ENCODE measurements around the gene TIMM10.

Gene TIMM10

DNA sequence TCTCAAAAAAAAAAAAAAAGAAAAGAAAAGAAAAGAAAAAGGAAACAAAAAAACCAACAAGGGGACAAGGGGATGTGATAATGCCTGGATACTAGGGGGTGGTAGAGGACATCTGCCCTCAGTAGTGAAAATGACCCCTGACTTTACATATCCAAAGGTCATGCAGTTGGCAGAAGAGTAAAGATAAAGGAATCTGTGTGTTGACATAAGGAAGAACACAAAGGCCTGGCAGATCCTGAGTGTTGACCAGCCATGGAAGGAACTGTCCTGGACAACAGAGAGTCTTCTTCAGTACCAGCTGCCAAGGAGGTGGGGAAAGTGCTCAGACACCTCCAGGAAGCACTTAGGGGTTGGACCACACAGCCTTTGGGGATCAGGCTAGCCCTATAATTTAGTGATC lies 27.7 kb downstream of the TIMM10 start:
- DNase-seq (ENCODE audit: low spot score): no peak

- no peak for DNase-seq (ENCODE audit: low spot score)
These were observed 28.2 kb downstream of the TIMM10 start for GRCh38 chr11:57502376-57502775.

GRCh38 chr11:57501953-57502352 lies 28.6 kb downstream of the TIMM10 start:
- no peak for DNase-seq (ENCODE audit: low spot score)

- no peak for DNase-seq (ENCODE audit: low spot score)
These were observed 29.6 kb downstream of the TIMM10 start for GRCh38 chr11:57500926-57501325.

GRCh38 chr11:57500515-57500914 lies 30.0 kb downstream of the TIMM10 start:
- no peak for DNase-seq (ENCODE audit: low spot score)

DNA sequence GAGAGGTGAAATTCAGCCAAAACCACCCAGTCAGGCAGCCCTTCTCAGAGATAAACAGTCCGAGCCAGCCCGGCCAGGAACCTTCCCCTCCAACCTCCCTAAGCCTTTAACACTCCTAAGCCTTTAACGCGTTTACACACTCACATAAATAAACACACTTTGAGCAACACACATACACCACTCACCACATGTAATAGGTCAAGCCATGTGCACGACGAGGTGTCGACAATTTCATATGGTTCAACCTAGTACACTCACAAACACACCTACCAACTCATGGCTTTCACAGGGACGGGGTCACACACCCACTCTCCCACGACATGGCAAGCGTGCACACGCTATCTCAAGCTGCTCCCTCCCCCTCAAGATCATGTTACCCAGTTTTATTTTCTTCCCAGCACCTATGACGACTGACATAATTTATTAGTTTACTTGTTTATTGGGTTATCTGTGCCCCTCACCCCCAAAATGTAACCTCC lies 30.5 kb downstream of the TIMM10 start:
- DNase-seq (ENCODE audit: low spot score): no peak

GRCh38 chr11:57499413-57499982 lies 31.1 kb downstream of the TIMM10 start:
- DNase-seq (ENCODE audit: low spot score): peak; percentile 94

GRCh38 chr11:57498540-57498939 lies 32.0 kb downstream of the TIMM10 start:
- DNase-seq (ENCODE audit: low spot score): no peak

DNA sequence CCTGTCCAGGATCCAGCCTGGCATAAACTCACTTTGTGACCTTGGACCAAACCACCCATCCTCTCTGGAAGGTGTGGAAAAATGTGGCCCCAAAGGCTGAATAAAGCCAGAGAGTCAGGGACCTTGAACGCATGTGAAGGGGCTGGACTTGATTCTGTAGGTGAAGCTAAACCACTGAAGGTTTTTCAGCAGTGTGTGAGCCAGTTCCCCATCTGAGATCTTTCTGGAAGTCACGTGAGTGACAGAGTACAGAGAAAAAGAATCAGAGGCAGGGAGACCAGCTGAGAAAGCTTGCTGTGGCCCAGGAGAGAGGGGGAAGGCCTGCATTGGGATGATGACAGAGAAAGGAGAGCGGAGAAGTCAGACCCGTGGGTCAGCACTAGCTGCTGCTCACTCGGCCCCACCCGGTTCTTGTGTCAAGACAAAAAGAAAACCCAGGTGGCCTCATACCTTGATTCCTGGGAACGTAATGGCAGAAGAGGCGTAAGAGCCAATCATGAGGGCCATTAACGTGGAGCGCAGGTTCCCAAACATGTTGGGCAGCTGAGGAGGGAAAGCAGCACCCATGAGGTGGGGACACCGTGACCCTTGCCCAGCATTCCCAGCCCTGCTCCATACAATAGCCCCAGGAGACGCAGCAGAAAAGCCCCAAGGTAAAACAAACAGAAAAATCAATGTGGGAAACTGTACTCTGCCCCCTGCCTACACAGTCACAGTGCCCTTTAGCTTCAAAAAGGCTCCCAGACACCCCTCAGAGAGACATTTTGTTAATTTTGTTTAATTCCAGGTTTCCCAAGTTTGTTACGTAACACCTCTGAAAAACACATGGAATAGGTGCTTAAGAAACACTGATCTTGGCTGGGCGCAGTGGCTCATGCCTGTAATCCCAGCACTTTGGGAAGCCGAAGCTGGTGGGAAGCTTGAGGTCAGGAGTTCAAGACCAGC lies 33.0 kb downstream of the TIMM10 start:
- no peak for DNase-seq (ENCODE audit: low spot score)

- DNase-seq (ENCODE audit: low spot score): no peak
These were observed 34.3 kb downstream of the TIMM10 start for GRCh38 chr11:57496109-57496820.

DNA sequence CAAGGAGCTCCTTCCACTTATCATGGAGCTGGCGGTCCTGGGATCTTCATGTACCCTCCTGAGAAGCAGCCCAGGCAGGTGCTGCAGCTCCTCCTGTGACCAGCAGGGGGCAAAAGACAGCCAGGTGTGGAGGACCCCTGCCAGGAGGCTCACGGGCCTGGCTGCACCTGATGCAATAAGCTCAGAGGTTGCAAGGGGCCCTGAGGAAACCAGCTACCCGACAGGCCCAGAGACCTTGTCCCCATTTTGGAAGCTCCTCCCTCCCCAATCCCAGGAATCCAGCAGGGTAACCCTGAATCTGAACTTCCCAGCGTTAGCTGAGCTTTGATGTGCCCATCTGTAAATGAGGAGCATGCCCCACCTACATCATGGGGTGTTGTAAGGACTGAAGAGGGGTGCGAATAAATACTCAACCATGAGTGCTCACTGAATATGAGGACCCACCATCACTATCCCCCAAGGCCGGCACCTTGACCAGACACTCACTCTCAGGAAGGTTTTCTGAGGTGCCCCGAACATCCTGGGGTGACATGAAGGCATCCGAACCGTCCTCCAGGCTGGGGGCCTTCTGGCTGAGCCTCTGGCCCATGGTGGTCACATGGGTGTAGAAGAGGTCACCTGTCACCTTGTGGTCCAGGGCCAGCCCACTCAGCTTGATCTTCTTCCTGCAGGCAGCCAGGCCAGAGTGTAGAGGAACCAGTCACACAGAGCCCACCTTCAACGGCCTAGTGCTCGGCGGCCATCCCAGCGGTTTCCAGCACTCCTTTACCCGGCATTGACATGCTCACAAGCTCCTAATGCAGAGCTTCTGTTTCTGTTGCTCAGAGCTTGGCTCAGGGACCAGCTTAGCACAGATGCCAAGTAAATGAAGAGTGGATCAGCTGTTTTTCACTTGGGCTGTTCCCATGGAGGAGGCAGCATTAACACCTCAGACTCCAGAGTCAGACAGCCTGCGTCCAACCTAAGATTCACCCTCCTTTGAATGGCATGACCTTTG lies 36.7 kb downstream of the TIMM10 start:
- peak; percentile 56 for DNase-seq (ENCODE audit: low spot score)

DNA sequence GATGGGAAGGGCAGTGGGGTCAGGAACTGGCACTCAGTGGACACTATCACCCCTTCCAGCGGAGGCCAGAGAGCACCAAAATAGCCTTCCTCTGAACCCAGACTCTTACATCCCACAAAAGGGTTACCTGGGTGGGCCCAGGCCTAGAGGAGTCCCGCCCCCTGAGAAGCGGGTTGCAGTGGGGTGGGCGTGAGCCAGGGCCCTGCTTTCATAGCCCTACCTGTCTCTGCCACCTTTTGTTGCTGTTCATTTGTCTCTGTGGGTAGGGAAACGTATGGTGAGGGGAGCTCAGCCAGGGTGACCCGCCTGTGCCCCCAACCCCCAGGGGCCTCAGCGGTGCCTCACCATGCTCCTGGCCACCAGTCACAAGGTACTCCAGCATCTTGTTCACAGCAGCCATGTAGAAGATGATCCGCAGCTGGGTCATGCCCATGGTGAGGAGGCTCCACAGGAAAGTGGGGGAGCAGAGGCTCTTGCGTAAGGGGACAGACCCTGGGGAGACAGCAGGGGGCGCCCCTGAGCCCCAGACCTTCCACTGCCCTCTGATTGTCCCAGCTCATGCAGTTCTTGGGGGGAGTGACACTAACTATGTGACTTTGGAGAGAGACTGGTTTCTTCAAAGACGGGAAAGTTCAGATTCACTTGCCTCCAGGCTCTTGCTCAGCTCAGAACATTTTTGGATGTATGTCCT lies 39.0 kb downstream of the TIMM10 start:
- DNase-seq (ENCODE audit: low spot score): peak; percentile 39

- DNase-seq (ENCODE audit: low spot score): no peak
These were observed 39.9 kb downstream of the TIMM10 start for GRCh38 chr11:57490456-57491248.

DNA sequence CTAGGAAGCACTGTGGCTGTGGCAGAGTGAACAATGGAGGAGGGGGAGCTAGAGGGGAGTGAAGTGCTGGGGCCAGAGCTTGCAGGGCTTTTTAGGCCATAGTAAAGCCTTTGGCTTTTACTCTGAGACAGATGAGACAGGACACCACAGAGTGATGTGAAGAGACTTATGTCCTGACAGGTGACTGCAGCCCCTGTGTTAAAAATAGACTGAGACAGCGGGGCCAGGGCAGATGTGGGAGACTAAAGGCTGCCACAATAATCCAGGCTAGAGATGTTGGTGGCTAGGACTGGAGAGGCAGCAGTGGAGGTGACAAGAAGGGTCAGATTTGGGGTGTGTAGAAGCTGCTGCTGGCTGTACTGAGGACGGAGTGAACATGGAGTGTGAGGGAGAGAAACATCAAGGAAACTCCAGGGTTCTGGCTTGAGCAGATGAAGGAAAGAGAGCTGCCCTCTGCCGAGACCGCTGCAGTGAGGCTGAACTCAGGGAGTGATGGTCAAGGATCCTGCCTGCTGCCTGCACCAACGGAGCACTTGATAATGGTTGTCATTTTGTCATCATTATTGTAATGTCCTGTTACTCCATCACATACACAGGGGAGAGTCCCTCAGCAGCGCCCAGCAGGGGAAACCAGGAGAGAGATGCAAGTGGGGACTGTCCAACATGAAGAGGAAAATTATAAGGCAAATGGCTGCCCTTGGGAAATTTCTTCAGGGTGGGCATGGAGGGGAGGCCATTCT lies 42.5 kb downstream of the TIMM10 start:
- no peak for DNase-seq (ENCODE audit: low spot score)

GRCh38 chr11:57487021-57487778 lies 43.4 kb downstream of the TIMM10 start:
- no peak for DNase-seq (ENCODE audit: low spot score)

DNA sequence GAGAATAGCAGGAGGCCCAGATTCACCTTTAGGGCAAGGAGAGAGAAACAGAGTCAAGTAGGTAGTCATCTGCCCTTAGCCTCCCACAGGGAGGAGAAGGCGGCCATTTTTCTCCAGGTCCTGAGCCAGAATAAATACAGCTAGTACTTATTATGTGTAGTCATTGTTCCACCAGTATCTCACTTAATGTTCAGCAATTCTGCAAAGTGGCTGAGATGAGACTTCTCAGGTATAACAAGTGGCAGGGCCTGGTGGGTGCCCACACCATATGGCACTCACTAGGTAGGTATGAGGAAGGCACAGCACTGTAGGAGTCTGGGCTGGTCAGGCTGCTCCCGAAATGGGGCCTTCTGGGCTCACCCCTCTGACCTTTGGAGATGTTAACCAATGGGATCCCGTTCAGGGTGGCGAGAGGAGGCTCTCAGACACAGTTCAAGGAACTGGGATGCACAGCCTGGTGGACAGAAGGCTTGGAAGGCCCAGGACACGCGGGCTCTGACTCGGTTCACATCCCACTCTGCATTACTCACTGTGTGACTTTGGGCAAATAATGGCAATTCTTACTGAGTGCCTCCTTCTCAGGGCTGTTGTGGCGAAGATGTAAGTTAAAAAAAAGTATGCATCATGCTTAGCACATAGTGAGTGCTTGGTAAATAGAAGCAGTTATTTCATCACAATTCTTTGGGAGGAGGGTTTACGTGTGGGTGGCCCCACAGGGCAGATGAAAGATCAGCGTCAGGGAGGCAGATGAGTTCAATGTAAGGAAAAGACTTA lies 45.1 kb downstream of the TIMM10 start:
- DNase-seq (ENCODE audit: low spot score): no peak

DNA sequence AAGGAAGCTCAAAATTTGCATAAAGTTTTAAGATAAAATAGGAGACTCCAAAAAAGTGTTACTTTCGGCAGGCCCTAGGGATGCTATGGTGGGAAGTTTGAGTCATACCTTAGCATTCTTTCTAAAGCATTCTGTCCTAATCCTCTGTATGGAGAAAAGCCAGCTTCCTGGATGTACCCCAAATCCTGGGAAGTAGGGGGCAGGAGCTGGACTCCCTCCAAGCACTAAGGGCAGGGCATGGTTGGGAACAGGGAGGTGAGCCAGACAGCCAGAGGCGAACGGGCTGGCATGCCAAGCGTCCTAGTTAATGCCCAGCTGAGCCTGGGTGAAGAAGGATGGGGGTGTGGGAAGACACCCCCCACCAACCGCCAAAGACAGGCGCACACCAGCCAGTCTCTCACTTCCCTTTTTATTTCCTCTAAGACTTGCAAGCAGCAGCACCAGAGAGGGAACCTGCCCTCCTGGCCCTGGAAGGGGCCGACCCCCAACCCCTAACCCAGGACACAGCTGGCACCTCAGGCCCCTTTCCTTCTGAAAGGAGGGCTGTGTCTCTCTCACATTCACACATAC lies 46.3 kb downstream of the TIMM10 start:
- DNase-seq (ENCODE audit: low spot score): no peak

Data from cerebellar cortex (tissue), 1 donor.